SK-N-SH (cell line): ENCODE measurements around the gene CYTH3. TPM values are rescaled to one million over a fixed set of nuclear protein-coding genes. Genes with fewer than 3 reads are reported as not detected.
"Not testable (repeated sequence)": the region's sequence is repeated elsewhere in the genome, so short reads cannot be mapped to it uniquely, and the experiment has no call there.

Experiments
- CTCF ChIA-PET: fragments of 300-600, 350-600 bp; formaldehyde crosslinking; extraction: SDS; loops from one replicate; lab custom pipeline; 2021; lab: Yijun Ruan, JAX
- POLR2A ChIA-PET: fragments of 350-600 bp; sonication (Branson Sonifier 250); formaldehyde crosslinking; extraction: SDS; loops from one replicate; lab custom pipeline; 2020; ENCODE audit warnings: antibody characterized with exemption, inconsistent platforms; lab: Yijun Ruan, JAX
- DNase-seq: peaks from one replicate; pipeline ENCODE4 v3.0.0; 2012
- H2AFZ ChIP-seq: fragments of 200-600 bp; sonication (generic); 2 replicates; pipeline ENCODE4 v1.8.1; 2016; ENCODE audit warnings: antibody characterized with exemption, mild to moderate bottlenecking, low read depth
- H3F3A ChIP-seq: fragments of 200-600 bp; sonication (generic); replicated peaks from 2 replicates; pipeline ENCODE3; 2016; ENCODE audit warnings: antibody characterized with exemption, mild to moderate bottlenecking; ENCODE audit not compliant: insufficient read depth
- H3K27ac ChIP-seq, 2 experiments: fragments of 200-500 bp in 1 of 2; fragments of 200-600 bp in 1 of 2; sonication (Bioruptor generic) in 1 of 2; sonication (generic), shearing (Covaris generic) in 1 of 2; 2 replicates each; pipeline versions ENCODE4 v1.5.1 to v1.6.1; 2014 to 2016; ENCODE audit warnings: low read depth in 2 of 2, inconsistent platforms in 1 of 2, low read length in 1 of 2, mild to moderate bottlenecking in 1 of 2, mixed read lengths in 1 of 2
- H3K27me3 ChIP-seq: fragments of 200-600 bp; sonication (generic), shearing (Covaris generic); 2 replicates; pipeline ENCODE4 v1.6.1; 2016; ENCODE audit warnings: mixed run types; ENCODE audit not compliant: insufficient read depth
- H3K36me3 ChIP-seq, 2 experiments: fragments of 200-500 bp in 1 of 2; fragments of 200-600 bp in 1 of 2; sonication (Bioruptor generic) in 1 of 2; sonication (generic) in 1 of 2; replicated peaks in 1 of 2; 2 replicates each; pipeline versions ENCODE3 to v1.5.1; 2014 to 2016; ENCODE audit warnings: low read length in 1 of 2, mild to moderate bottlenecking in 1 of 2; ENCODE audit not compliant: insufficient read depth in 2 of 2, control insufficient read depth in 1 of 2
- H3K4me1 ChIP-seq, 2 experiments: fragments of 200-500 bp in 1 of 2; fragments of 200-600 bp in 1 of 2; sonication (Bioruptor generic) in 1 of 2; sonication (generic), shearing (Covaris generic) in 1 of 2; 2 replicates each; pipeline versions ENCODE4 v1.5.1 to v1.6.1; 2014 to 2016; ENCODE audit warnings: low read depth in 1 of 2, low read length in 1 of 2, mixed run types in 1 of 2; ENCODE audit not compliant: insufficient read depth in 2 of 2, control insufficient read depth in 1 of 2
- H3K4me2 ChIP-seq: fragments of 200-600 bp; sonication (generic), shearing (Covaris generic); 2 replicates; pipeline ENCODE4 v1.6.1; 2017; ENCODE audit warnings: mixed run types
- H3K4me3 ChIP-seq, 2 experiments: fragments of 200-500 bp in 1 of 2; fragments of 200-600 bp in 1 of 2; sonication (Bioruptor generic) in 1 of 2; sonication (generic), shearing (Covaris generic) in 1 of 2; 2 replicates each; pipeline versions ENCODE4 v1.5.1 to v1.8.1; 2014 to 2016; ENCODE audit warnings: low read depth in 2 of 2, inconsistent platforms in 1 of 2, low read length in 1 of 2, mild to moderate bottlenecking in 1 of 2, mixed read lengths in 1 of 2, moderate library complexity in 1 of 2
- H3K79me2 ChIP-seq: fragments of 200-600 bp; sonication (generic); 2 replicates; pipeline ENCODE4 v1.8.1; 2017; ENCODE audit warnings: mild to moderate bottlenecking; ENCODE audit not compliant: insufficient read depth
- H3K9ac ChIP-seq: fragments of 200-600 bp; sonication (generic); 2 replicates; pipeline ENCODE4 v1.6.1; 2017; ENCODE audit warnings: mixed run types
- H3K9me2 ChIP-seq: fragments of 200-600 bp; sonication (generic); 2 replicates; pipeline ENCODE4 v1.6.1; 2017; ENCODE audit warnings: mixed run types
- H3K9me3 ChIP-seq: fragments of 200-600 bp; sonication (generic); 2 replicates; pipeline ENCODE4 v1.6.1; 2017; ENCODE audit warnings: mixed run types, mild to moderate bottlenecking, moderate library complexity
- H4K20me1 ChIP-seq: fragments of 200-600 bp; sonication (generic); 2 replicates; pipeline ENCODE4 v1.6.1; 2017; ENCODE audit warnings: mild to moderate bottlenecking, mixed run types; ENCODE audit not compliant: insufficient read depth
- CTCF ChIP-seq: fragments of 200-600 bp; sonication (generic); IDR thresholded peaks from 2 replicates; pipeline ENCODE4 v1.6.1; 2017; ENCODE audit warnings: antibody characterized with exemption, mild to moderate bottlenecking, moderate library complexity
- ELF1 ChIP-seq: IDR thresholded peaks from 2 replicates; pipeline ENCODE4 v1.4.0; 2012
- EZH2phosphoT487 ChIP-seq: fragments of 200-600 bp; sonication (generic); IDR thresholded peaks from 2 replicates; pipeline ENCODE4 v1.6.1; 2017; ENCODE audit warnings: low read depth, mixed run types, mild to moderate bottlenecking, antibody characterized with exemption, moderate library complexity, borderline replicate concordance
- JUND ChIP-seq: IDR thresholded peaks from 2 replicates; pipeline ENCODE4 v1.4.0; 2012
- MEF2A ChIP-seq: IDR thresholded peaks from 2 replicates; pipeline ENCODE4 v1.4.0; 2012; ENCODE audit warnings: low read depth, borderline replicate concordance
- NRF1 ChIP-seq: IDR thresholded peaks from 2 replicates; pipeline ENCODE4 v1.6.1; 2012; ENCODE audit warnings: low read depth, mild to moderate bottlenecking, low read length
- POLR2AphosphoS5 ChIP-seq: IDR thresholded peaks from 2 replicates; pipeline ENCODE4 v1.6.1; 2012; ENCODE audit warnings: low read depth, low read length
- RCOR1 ChIP-seq: fragments of 150-350 bp; IDR thresholded peaks from 2 replicates; pipeline ENCODE4 v1.6.1; 2017; ENCODE audit warnings: antibody characterized with exemption, low read length
- RXRA ChIP-seq: IDR thresholded peaks from 2 replicates; pipeline ENCODE4 v1.4.0; 2012; ENCODE audit warnings: low read depth, mild to moderate bottlenecking, borderline replicate concordance
- SIN3A ChIP-seq: IDR thresholded peaks from 2 replicates; pipeline ENCODE4 v1.6.1; 2012; ENCODE audit warnings: low read depth, mild to moderate bottlenecking, low read length, moderate library complexity, borderline replicate concordance
- SMC3 ChIP-seq: IDR thresholded peaks from 2 replicates; pipeline ENCODE4 v1.6.1; 2012; ENCODE audit warnings: low read depth, low read length, improper control_type of control experiment
- TAF1 ChIP-seq: IDR thresholded peaks from 2 replicates; pipeline ENCODE4 v1.6.1; 2012; ENCODE audit warnings: low read depth, mild to moderate bottlenecking, low read length, moderate library complexity, borderline replicate concordance
- TEAD4 ChIP-seq: IDR thresholded peaks from 2 replicates; pipeline ENCODE4 v1.4.0; 2012; ENCODE audit warnings: mild to moderate bottlenecking, borderline replicate concordance; ENCODE audit not compliant: insufficient read depth
- WGBS: methylation state at CpG from one replicate; pipeline ENCODE4 v1.1.6; 2017; ENCODE audit warnings: low lambda C conversion rate; 5-methylcytosine and 5-hydroxymethylcytosine counted together
- polyA plus RNA-seq, 3 experiments: library from polyadenylated mRNA; depleted of rRNA; stranded (reverse); fragments of >200 nt; gene quantifications; 2 replicates each; pipeline ENCODE4 v1.2.3, GENCODE V29; 2012
- TF ChIP-seq, protein P1 (sequence below): IDR thresholded peaks from 2 replicates; pipeline ENCODE4; 2012
- TF ChIP-seq, protein P2 (sequence below): IDR thresholded peaks from 2 replicates; pipeline ENCODE4 v1.4.0; 2012; ENCODE audit warnings: low read depth, borderline replicate concordance
- TF ChIP-seq, protein P3 (sequence below): fragments of 150-350 bp; IDR thresholded peaks from 2 replicates; pipeline ENCODE4 v1.6.1; 2016; ENCODE audit warnings: mild to moderate bottlenecking, low read depth, low read length

The CYTH3 gene
- polyA plus RNA-seq, 1 of the 3 experiments (the other 2 are of a cell fraction): 55.1 TPM

- CTCF ChIA-PET: interaction anchor here (1.0 kb wide), 1 partner anchor 9 kb away, joined by 3 read pairs; no protein-coding TSS in a partner anchor
- no peak for TF ChIP-seq TAF1
- TF ChIP-seq, protein P1, sequence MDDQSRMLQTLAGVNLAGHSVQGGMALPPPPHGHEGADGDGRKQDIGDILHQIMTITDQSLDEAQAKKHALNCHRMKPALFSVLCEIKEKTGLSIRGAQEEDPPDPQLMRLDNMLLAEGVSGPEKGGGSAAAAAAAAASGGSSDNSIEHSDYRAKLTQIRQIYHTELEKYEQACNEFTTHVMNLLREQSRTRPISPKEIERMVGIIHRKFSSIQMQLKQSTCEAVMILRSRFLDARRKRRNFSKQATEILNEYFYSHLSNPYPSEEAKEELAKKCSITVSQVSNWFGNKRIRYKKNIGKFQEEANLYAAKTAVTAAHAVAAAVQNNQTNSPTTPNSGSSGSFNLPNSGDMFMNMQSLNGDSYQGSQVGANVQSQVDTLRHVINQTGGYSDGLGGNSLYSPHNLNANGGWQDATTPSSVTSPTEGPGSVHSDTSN: no peak
- TF ChIP-seq JUND: no peak
- no peak for TF ChIP-seq NRF1
- no peak for TF ChIP-seq POLR2AphosphoS5
- TF ChIP-seq, protein P2, sequence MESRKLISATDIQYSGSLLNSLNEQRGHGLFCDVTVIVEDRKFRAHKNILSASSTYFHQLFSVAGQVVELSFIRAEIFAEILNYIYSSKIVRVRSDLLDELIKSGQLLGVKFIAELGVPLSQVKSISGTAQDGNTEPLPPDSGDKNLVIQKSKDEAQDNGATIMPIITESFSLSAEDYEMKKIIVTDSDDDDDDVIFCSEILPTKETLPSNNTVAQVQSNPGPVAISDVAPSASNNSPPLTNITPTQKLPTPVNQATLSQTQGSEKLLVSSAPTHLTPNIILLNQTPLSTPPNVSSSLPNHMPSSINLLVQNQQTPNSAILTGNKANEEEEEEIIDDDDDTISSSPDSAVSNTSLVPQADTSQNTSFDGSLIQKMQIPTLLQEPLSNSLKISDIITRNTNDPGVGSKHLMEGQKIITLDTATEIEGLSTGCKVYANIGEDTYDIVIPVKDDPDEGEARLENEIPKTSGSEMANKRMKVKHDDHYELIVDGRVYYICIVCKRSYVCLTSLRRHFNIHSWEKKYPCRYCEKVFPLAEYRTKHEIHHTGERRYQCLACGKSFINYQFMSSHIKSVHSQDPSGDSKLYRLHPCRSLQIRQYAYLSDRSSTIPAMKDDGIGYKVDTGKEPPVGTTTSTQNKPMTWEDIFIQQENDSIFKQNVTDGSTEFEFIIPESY: no peak
- TF ChIP-seq SMC3: no peak
- no peak for TF ChIP-seq CTCF
- TF ChIP-seq, protein P3, sequence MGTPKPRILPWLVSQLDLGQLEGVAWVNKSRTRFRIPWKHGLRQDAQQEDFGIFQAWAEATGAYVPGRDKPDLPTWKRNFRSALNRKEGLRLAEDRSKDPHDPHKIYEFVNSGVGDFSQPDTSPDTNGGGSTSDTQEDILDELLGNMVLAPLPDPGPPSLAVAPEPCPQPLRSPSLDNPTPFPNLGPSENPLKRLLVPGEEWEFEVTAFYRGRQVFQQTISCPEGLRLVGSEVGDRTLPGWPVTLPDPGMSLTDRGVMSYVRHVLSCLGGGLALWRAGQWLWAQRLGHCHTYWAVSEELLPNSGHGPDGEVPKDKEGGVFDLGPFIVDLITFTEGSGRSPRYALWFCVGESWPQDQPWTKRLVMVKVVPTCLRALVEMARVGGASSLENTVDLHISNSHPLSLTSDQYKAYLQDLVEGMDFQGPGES: no peak
- TF ChIP-seq RCOR1: no peak
- no peak for TF ChIP-seq EZH2phosphoT487
- TF ChIP-seq MEF2A: no peak
- no peak for TF ChIP-seq SIN3A
- TF ChIP-seq RXRA: no peak
- TF ChIP-seq ELF1: no peak
- no peak for TF ChIP-seq TEAD4
- no peaks in the 10 kb centered on the region for H3K36me3 ChIP-seq
- DNase-seq: no peak
- peaks cover 30% of the 10 kb centered on the region for H4K20me1 ChIP-seq
- H3K4me2 ChIP-seq: no peak overlapping the region
- H3K27ac ChIP-seq: no peak overlapping the region
- H3K27me3 ChIP-seq: no peaks in the 10 kb centered on the region
- H2AFZ ChIP-seq: no peak overlapping the region
- POLR2A ChIA-PET: no interaction called here
- H3K9ac ChIP-seq: no peak overlapping the region
- no peak overlapping the region for H3K4me3 ChIP-seq
- H3K4me1 ChIP-seq: peaks cover 22 to 31% of the 10 kb centered on the region in 2 experiments
- WGBS: 95% methylated on average over 6 of the region's 7 CpGs
- no peaks in the 10 kb centered on the region for H3K9me3 ChIP-seq
- no peaks in the 10 kb centered on the region for H3K9me2 ChIP-seq
- H3F3A ChIP-seq: peaks cover 10% of the 10 kb centered on the region
- peaks cover 98% of the 10 kb centered on the region for H3K79me2 ChIP-seq
These were observed 41.2 kb downstream of the CYTH3 start for GRCh38 chr7:6231184-6231583.

DNA sequence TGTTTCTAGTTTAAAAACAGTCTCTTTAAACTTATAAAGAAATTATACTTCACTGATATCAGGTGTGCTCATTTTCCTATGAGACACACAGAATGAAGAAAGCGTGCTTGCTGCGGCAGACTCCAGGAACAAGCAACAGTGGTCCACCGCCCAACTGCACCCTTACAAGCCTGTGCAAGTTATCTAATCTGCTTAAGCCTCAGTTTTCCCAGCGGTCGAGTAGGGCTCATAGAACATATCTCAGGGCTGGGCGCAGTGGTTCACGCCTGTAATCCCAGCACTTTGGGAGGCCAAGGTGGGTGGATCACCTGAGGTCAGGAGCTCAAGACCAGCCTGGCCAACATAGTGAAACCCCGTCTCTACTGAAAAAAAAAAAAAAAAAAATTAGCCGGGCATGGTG, 43.1 kb downstream of the CYTH3 start:
- H3K79me2 ChIP-seq: peaks cover 98% of the 10 kb centered on the region
- H3K4me3 ChIP-seq, H3K36me3 ChIP-seq, H2AFZ ChIP-seq, DNase-seq, H3K9me2 ChIP-seq, H3K9ac ChIP-seq, H3K9me3 ChIP-seq, POLR2A ChIA-PET, H3K27me3 ChIP-seq: not testable (repeated sequence)
- WGBS: 96% methylated on average over 9 of the region's 9 CpGs
- peak overlapping the region; percentile 91 to 93; a peak in 3 of 4 replicates for H3K27ac ChIP-seq
- H3K4me2 ChIP-seq: peak overlapping the region; percentile 43; the same call in 1 of the 2 replicates
- H4K20me1 ChIP-seq: peaks cover 26% of the 10 kb centered on the region
- H3F3A ChIP-seq: peaks cover 21% of the 10 kb centered on the region
- CTCF ChIA-PET: interaction anchor here (1.0 to 1.5 kb wide), 3 partner anchors 9 to 69 kb away, joined by 3 to 4 read pairs (median 4); no protein-coding TSS in a partner anchor
- H3K4me1 ChIP-seq: peaks cover 29 to 35% of the 10 kb centered on the region in 2 experiments
